ENCODE results near the gene RTL1.

RTL1 gene

GRCh38 chr14:100857923-100858837, 45.3 kb downstream of the RTL1 start:
- no peak for FAIRE-seq
- DNase-seq (ENCODE audit: insufficient read length, low spot score): no peak
- TF ChIP-seq CTCF (IDR thresholded peaks at IDR 0.05; ENCODE audit: insufficient read depth, missing control alignments): no peak

GRCh38 chr14:100857233-100857922, 46.1 kb downstream of the RTL1 start:
- FAIRE-seq (no peak), DNase-seq (ENCODE audit: insufficient read length, low spot score) (no peak)
- TF ChIP-seq CTCF (IDR thresholded peaks at IDR 0.05; ENCODE audit: insufficient read depth, missing control alignments): no peak

- no peak for TF ChIP-seq CTCF (IDR thresholded peaks at IDR 0.05; ENCODE audit: insufficient read depth, missing control alignments)
- DNase-seq (ENCODE audit: insufficient read length, low spot score): no peak
- no peak for FAIRE-seq
These were observed 47.2 kb downstream of the RTL1 start for GRCh38 chr14:100856056-100856950.

- no peak for FAIRE-seq
These were observed 48.1 kb downstream of the RTL1 start for GRCh38 chr14:100855256-100855930.

GRCh38 chr14:100854435-100854834, 49.1 kb downstream of the RTL1 start:
- no peak for TF ChIP-seq CTCF (IDR thresholded peaks at IDR 0.05; ENCODE audit: insufficient read depth, missing control alignments)
- FAIRE-seq (no peak), DNase-seq (ENCODE audit: insufficient read length, low spot score) (no peak)

More at GRCh38 chr14:100855256-100855930, 48.1 kb downstream of the RTL1 start:
- DNase-seq (ENCODE audit: insufficient read length, low spot score): no peak
- no peak for TF ChIP-seq CTCF (IDR thresholded peaks at IDR 0.05; ENCODE audit: insufficient read depth, missing control alignments)

GRCh38 chr14:100851946-100852620, 51.4 kb downstream of the RTL1 start:
- no peak for TF ChIP-seq CTCF (IDR thresholded peaks at IDR 0.05; ENCODE audit: insufficient read depth, missing control alignments)
- DNase-seq (ENCODE audit: insufficient read length, low spot score): no peak
- no peak for FAIRE-seq

Data from D721Med (cell line).